ENCODE data around the gene PLPP4.

PLPP4 gene

DNA sequence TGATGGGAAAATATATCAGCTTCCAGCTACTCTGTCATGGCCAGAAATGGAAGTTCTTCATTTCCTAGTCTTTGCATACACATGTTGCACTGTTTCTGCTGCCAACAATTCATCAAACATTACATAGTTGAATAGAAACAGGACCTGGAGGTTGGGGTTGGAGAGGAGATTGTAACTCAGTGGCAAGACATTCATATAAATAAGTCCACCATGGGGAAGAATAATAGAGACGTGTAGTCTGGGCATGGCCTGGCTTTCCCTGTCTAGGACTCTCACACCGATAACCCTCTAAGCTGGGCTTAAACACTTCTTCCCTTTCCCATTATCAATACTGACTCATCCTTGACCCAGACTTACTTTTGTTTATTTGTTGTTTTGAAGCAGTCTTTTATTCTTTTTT lies 155.7 kb downstream of the PLPP4 start:
- DNase-seq, result no peak
- TF ChIP-seq, protein P1, sequence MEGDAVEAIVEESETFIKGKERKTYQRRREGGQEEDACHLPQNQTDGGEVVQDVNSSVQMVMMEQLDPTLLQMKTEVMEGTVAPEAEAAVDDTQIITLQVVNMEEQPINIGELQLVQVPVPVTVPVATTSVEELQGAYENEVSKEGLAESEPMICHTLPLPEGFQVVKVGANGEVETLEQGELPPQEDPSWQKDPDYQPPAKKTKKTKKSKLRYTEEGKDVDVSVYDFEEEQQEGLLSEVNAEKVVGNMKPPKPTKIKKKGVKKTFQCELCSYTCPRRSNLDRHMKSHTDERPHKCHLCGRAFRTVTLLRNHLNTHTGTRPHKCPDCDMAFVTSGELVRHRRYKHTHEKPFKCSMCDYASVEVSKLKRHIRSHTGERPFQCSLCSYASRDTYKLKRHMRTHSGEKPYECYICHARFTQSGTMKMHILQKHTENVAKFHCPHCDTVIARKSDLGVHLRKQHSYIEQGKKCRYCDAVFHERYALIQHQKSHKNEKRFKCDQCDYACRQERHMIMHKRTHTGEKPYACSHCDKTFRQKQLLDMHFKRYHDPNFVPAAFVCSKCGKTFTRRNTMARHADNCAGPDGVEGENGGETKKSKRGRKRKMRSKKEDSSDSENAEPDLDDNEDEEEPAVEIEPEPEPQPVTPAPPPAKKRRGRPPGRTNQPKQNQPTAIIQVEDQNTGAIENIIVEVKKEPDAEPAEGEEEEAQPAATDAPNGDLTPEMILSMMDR (IDR thresholded peaks at IDR 0.05; ENCODE audit: low read depth, low read length, missing control alignments), result no peak
- in situ Hi-C loops (cut with HindIII; ENCODE audit: low pct_ligation_motif_present, low sequenced_read_pairs), result no loop called here
- Histone ChIP-seq H3K27me3 (replicated peaks) (no peaks in the 10 kb centered on the region), H3K4me3 (ENCODE audit: low read depth, low read length) (no peak overlapping the region), H3K36me3 (replicated peaks) (no peaks in the 10 kb centered on the region), H3K27ac (no peak overlapping the region)

DNA sequence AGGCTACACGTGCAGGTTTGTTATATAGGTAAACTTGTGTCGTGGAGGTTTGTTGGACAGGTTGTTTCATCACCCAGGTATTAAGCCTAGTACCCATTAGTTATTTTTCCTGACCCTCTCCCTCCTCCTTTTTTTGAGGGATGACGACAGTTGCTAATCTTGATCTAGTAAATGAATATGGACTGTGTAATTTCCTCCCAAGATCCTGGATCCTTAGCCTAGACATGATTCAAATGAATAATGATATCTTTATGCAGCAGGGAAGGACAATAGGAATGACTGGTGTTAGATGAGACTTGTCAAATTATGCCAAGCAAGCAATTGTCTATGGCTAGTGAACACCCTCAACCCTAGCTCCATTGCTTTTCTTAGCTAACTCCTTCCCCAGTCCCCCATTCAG lies 156.2 kb downstream of the PLPP4 start:
- no peak for DNase-seq
- Histone ChIP-seq H3K4me3 (ENCODE audit: low read depth, low read length) (no peak overlapping the region), H3K27ac (no peak overlapping the region), H3K27me3 (replicated peaks) (no peaks in the 10 kb centered on the region), H3K36me3 (replicated peaks) (no peaks in the 10 kb centered on the region)
- TF ChIP-seq, protein P1 (IDR thresholded peaks at IDR 0.05; ENCODE audit: low read depth, low read length, missing control alignments), result no peak
- in situ Hi-C loops (cut with HindIII; ENCODE audit: low pct_ligation_motif_present, low sequenced_read_pairs), result no loop called here

DNA sequence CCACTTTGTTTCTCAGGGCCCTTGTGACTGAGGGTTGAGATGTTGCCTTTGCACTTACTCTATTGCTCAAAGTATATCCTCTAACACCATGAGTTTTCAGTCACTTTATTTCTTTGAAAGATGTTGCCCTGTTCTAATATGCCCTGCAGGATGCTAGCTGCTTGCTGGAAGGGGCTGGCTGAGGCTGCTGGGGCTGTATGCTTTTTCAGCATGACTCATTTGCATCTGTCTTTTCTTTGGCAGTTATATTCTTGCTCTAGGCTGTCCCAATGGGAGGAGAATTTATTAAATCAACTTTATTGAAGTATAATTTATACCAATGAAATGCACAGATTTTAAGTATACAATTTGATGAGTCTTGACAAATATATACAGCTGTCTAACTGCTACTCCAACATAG lies 157.7 kb downstream of the PLPP4 start:
- TF ChIP-seq, protein P1 (IDR thresholded peaks at IDR 0.05; ENCODE audit: low read depth, low read length, missing control alignments), result no peak
- Histone ChIP-seq H3K36me3 (replicated peaks) (no peaks in the 10 kb centered on the region), H3K27ac (no peak overlapping the region), H3K4me3 (ENCODE audit: low read depth, low read length) (no peak overlapping the region), H3K27me3 (replicated peaks) (no peaks in the 10 kb centered on the region)
- in situ Hi-C loops (cut with HindIII; ENCODE audit: low pct_ligation_motif_present, low sequenced_read_pairs), result no loop called here
- no peak for DNase-seq

DNA sequence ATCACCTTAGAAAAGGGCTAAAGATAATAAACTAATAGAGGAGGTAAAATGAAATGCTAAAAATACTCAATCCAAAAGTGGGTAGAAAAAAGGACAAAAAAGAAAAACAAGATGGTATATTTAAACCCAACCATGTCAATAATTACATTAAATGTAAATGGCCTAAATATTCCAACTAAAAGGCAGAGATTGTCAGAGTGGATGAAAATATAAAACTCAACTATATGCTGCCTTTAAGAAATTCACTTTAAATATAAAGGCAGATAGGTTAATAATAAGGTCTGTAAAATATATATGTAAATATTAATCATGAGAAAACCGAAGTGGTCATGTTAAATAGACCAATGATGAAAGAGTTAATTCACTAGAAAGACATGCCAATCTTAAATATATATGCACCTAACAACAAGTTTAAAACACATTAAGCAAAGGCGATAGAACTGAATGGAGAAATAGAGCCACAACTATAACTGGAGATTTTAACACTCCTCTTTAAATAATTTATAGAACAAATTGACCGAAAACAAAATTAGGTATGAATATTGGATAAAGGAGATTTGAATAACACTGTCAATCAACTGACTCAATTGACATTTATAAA lies 159.4 kb downstream of the PLPP4 start:
- H3K27me3 ChIP-seq (replicated peaks), result no peaks in the 10 kb centered on the region
- in situ Hi-C loops (cut with HindIII; ENCODE audit: low pct_ligation_motif_present, low sequenced_read_pairs), result no loop called here
- TF ChIP-seq, protein P1 (IDR thresholded peaks at IDR 0.05; ENCODE audit: low read depth, low read length, missing control alignments), result no peak

DNA sequence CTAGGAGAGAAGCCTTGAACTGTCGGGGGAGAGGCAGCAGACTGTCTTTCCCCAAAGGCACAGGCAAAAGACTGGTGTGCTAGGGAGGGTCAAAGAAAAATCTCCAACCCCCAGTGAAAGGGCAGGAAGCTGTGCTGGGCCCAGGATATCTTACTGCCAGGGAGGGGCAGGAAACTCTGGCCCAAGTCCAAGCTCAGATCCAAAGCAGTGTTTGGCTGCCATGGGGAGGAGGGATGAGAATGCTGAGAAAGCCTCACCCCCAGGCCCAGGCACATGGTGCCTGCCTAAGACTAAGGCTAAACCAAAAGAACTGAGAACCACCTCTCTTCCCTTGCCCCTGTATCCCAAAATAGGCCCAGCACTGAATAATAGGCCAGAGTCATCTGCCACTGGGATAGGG lies 171.2 kb downstream of the PLPP4 start:
- DNase-seq, result no peak
- H3K27ac ChIP-seq, result no peak overlapping the region
- no peaks in the 10 kb centered on the region for H3K27me3 ChIP-seq (replicated peaks)
- no peak overlapping the region for H3K4me3 ChIP-seq (ENCODE audit: low read depth, low read length)
- in situ Hi-C loops (cut with HindIII; ENCODE audit: low pct_ligation_motif_present, low sequenced_read_pairs), result no loop called here
- TF ChIP-seq, protein P1 (IDR thresholded peaks at IDR 0.05; ENCODE audit: low read depth, low read length, missing control alignments), result no peak
- no peaks in the 10 kb centered on the region for H3K36me3 ChIP-seq (replicated peaks)

More for the DNA sequence above, 159.4 kb downstream of the PLPP4 start:
- Histone ChIP-seq H3K36me3 (replicated peaks) (no peaks in the 10 kb centered on the region), H3K4me3 (ENCODE audit: low read depth, low read length) (no peak overlapping the region), H3K27ac (no peak overlapping the region)
- no peak for DNase-seq

DNA sequence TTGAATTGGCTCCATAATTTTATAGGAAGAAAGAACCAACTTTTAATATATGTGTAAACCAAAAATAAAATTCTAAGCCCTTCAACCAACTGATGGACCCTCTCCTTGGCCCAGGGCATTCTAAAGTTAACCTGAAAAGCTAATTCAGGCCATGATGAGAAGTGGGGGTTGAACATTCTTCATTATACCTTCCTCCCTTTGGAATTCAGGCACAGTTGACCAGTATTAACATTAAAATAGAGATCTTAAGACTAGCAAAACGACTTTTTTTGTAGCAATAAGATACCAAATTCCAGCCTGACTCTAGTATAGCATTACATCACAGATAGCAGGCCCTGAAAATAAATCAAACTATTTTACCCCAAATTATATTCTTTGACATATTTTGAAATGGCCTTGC lies 173.2 kb downstream of the PLPP4 start:
- Histone ChIP-seq H3K36me3 (replicated peaks) (no peaks in the 10 kb centered on the region), H3K27me3 (replicated peaks) (no peaks in the 10 kb centered on the region), H3K27ac (no peak overlapping the region), H3K4me3 (ENCODE audit: low read depth, low read length) (no peak overlapping the region)
- in situ Hi-C loops (cut with HindIII; ENCODE audit: low pct_ligation_motif_present, low sequenced_read_pairs), result no loop called here
- TF ChIP-seq, protein P1 (IDR thresholded peaks at IDR 0.05; ENCODE audit: low read depth, low read length, missing control alignments), result no peak
- DNase-seq, result no peak
